Hepatocyte (in vitro differentiated cells): ENCODE data around the gene OR8U1.

Experiments used
- EZH2 ChIP-seq: fragments of 200-600 bp; sonication (generic); IDR thresholded peaks from 2 replicates; pipeline ENCODE4 v1.6.1; 2016; ENCODE audit warnings: antibody characterized with exemption, mild to moderate bottlenecking, borderline replicate concordance
- TF ChIP-seq, protein P1 (sequence below): fragments of 200-600 bp; sonication (generic); IDR thresholded peaks from 2 replicates; pipeline ENCODE4 v1.5.1; 2016; ENCODE audit warnings: antibody characterized with exemption, mild to moderate bottlenecking; ENCODE audit not compliant: poor library complexity

DNA sequence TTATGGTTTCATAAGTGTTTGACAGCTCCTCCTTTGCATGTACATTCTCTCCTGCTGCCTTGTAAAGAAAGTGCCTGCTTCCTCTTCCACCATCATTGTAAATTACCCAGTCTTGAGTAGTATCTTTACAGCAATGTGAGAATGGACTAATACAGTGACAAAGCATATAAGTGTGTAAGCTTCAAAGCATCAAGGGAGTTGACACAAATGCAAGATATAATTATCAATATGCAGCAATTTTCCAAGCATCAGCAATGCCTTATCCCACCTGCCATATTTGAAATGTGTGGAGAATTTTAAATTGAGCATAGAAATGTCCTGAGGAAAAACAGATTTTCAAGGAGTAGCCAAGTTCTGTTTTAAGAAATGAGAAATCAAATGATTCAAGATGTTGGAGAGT is 35.4 kb downstream of the OR8U1 start:
- TF ChIP-seq EZH2: no peak
- TF ChIP-seq, protein P1, sequence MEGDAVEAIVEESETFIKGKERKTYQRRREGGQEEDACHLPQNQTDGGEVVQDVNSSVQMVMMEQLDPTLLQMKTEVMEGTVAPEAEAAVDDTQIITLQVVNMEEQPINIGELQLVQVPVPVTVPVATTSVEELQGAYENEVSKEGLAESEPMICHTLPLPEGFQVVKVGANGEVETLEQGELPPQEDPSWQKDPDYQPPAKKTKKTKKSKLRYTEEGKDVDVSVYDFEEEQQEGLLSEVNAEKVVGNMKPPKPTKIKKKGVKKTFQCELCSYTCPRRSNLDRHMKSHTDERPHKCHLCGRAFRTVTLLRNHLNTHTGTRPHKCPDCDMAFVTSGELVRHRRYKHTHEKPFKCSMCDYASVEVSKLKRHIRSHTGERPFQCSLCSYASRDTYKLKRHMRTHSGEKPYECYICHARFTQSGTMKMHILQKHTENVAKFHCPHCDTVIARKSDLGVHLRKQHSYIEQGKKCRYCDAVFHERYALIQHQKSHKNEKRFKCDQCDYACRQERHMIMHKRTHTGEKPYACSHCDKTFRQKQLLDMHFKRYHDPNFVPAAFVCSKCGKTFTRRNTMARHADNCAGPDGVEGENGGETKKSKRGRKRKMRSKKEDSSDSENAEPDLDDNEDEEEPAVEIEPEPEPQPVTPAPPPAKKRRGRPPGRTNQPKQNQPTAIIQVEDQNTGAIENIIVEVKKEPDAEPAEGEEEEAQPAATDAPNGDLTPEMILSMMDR: no peak
